Measurements from ENCODE around the gene RAPGEF4.
A peak's percentile ranks its signal among the peaks of the same experiment; 100 is the strongest.

The RAPGEF4 gene

GRCh38 chr2:173043476-173043875 is 307.8 kb downstream of the RAPGEF4 start:
- Histone ChIP-seq H3K27ac (replicated peaks; ENCODE audit: low read length) (no peak overlapping the region), H3K36me3 (replicated peaks in 1 of 2; ENCODE audit: control insufficient read depth in 2 of 2, insufficient read depth in 2 of 2, low read length in 2 of 2) (no peaks in the 10 kb centered on the region), H2BK5ac (ENCODE audit: low read length) (no peak overlapping the region), H3K4me3 (ENCODE audit: low read length in 2 of 2) (no peak overlapping the region), H3K4me1 (ENCODE audit: control insufficient read depth in 2 of 2, insufficient read depth in 1 of 2, low read depth in 1 of 2, low read length in 2 of 2) (peaks cover 0 to 2% of the 10 kb centered on the region in 2 donors), H3K4me2 (ENCODE audit: insufficient read depth, low read length, poor library complexity, severe bottlenecking) (no peak overlapping the region), H3K9ac (ENCODE audit: low read depth, low read length, poor library complexity) (no peak overlapping the region), H4K91ac (ENCODE audit: low read depth, low read length, poor library complexity) (no peak overlapping the region), H2BK12ac (ENCODE audit: low read length) (no peak overlapping the region), H3K4ac (ENCODE audit: low read length) (no peak overlapping the region), H3K14ac (ENCODE audit: low read length) (no peak overlapping the region), H3K23ac (ENCODE audit: low read depth, low read length, poor library complexity) (no peak overlapping the region), H2AK5ac (ENCODE audit: low read depth, low read length) (no peak overlapping the region), H3K9me3 (replicated peaks in 1 of 2; ENCODE audit: control insufficient read depth in 2 of 2, insufficient read depth in 1 of 2, low read depth in 1 of 2, low read length in 2 of 2) (no peaks in the 10 kb centered on the region), H3K79me1 (ENCODE audit: low read depth, low read length) (no peaks in the 10 kb centered on the region), H3K27me3 (ENCODE audit: control insufficient read depth in 3 of 3, insufficient read depth in 3 of 3, low read depth in 1 of 3, low read length in 3 of 3) (no peaks in the 10 kb centered on the region), H4K8ac (ENCODE audit: low read depth, low read length) (no peak overlapping the region), H2AFZ (ENCODE audit: low read length) (peak overlapping the region; percentile 41), H2BK120ac (ENCODE audit: low read depth, low read length) (no peak overlapping the region), H3K18ac (ENCODE audit: low read length) (peak overlapping the region; percentile 9), H2BK15ac (ENCODE audit: low read length) (no peak overlapping the region)
- WGBS, 2 donors (ENCODE audit: extremely low coverage in 2 of 2, insufficient read length in 2 of 2, insufficient replicate concordance in 1 of 2): no CpG with 5 or more reads among the region's 8 CpGs
- DNase-seq (ENCODE audit: low spot score): no peak

- no peak for DNase-seq (ENCODE audit: low spot score)
- Histone ChIP-seq H3K79me1 (ENCODE audit: low read depth, low read length) (no peaks in the 10 kb centered on the region), H3K27me3 (ENCODE audit: control insufficient read depth in 3 of 3, insufficient read depth in 3 of 3, low read depth in 1 of 3, low read length in 3 of 3) (no peaks in the 10 kb centered on the region), H2AFZ (ENCODE audit: low read length) (peak overlapping the region; percentile 41), H4K8ac (ENCODE audit: low read depth, low read length) (no peak overlapping the region), H3K36me3 (replicated peaks in 1 of 2; ENCODE audit: control insufficient read depth in 2 of 2, insufficient read depth in 2 of 2, low read length in 2 of 2) (no peaks in the 10 kb centered on the region), H2BK5ac (ENCODE audit: low read length) (no peak overlapping the region), H2BK120ac (ENCODE audit: low read depth, low read length) (no peak overlapping the region), H3K14ac (ENCODE audit: low read length) (no peak overlapping the region), H3K18ac (ENCODE audit: low read length) (no peak overlapping the region), H3K9me3 (replicated peaks in 1 of 2; ENCODE audit: control insufficient read depth in 2 of 2, insufficient read depth in 1 of 2, low read depth in 1 of 2, low read length in 2 of 2) (no peaks in the 10 kb centered on the region), H3K4me1 (ENCODE audit: control insufficient read depth in 2 of 2, insufficient read depth in 1 of 2, low read depth in 1 of 2, low read length in 2 of 2) (peaks cover 0 to 2% of the 10 kb centered on the region in 2 donors), H2BK15ac (ENCODE audit: low read length) (no peak overlapping the region), H3K9ac (ENCODE audit: low read depth, low read length, poor library complexity) (no peak overlapping the region), H3K4me3 (ENCODE audit: low read length in 2 of 2) (no peak overlapping the region), H2BK12ac (ENCODE audit: low read length) (no peak overlapping the region), H3K23ac (ENCODE audit: low read depth, low read length, poor library complexity) (no peak overlapping the region), H3K4me2 (ENCODE audit: insufficient read depth, low read length, poor library complexity, severe bottlenecking) (no peak overlapping the region), H2AK5ac (ENCODE audit: low read depth, low read length) (no peak overlapping the region), H3K4ac (ENCODE audit: low read length) (no peak overlapping the region), H4K91ac (ENCODE audit: low read depth, low read length, poor library complexity) (no peak overlapping the region), H3K27ac (replicated peaks; ENCODE audit: low read length) (no peak overlapping the region)
- WGBS, 2 donors (ENCODE audit: extremely low coverage in 2 of 2, insufficient read length in 2 of 2, insufficient replicate concordance in 1 of 2): no CpG with 5 or more reads among the region's 13 CpGs
These were observed 308.4 kb downstream of the RAPGEF4 start for GRCh38 chr2:173043897-173044519.

- WGBS, 2 donors (ENCODE audit: extremely low coverage in 2 of 2, insufficient read length in 2 of 2, insufficient replicate concordance in 1 of 2): no CpG with 5 or more reads among the region's 10 CpGs
- H3K27ac ChIP-seq (replicated peaks; ENCODE audit: low read length): no peak overlapping the region
These were observed 309.0 kb downstream of the RAPGEF4 start for GRCh38 chr2:173044686-173045085.

GRCh38 chr2:173045181-173045580 is 309.5 kb downstream of the RAPGEF4 start:
- Histone ChIP-seq H2BK12ac (ENCODE audit: low read length) (no peak overlapping the region), H2AFZ (ENCODE audit: low read length) (no peak overlapping the region), H3K9me3 (replicated peaks in 1 of 2; ENCODE audit: control insufficient read depth in 2 of 2, insufficient read depth in 1 of 2, low read depth in 1 of 2, low read length in 2 of 2) (no peaks in the 10 kb centered on the region), H3K23ac (ENCODE audit: low read depth, low read length, poor library complexity) (no peak overlapping the region), H2BK15ac (ENCODE audit: low read length) (no peak overlapping the region), H4K91ac (ENCODE audit: low read depth, low read length, poor library complexity) (no peak overlapping the region), H3K4me2 (ENCODE audit: insufficient read depth, low read length, poor library complexity, severe bottlenecking) (no peak overlapping the region), H3K9ac (ENCODE audit: low read depth, low read length, poor library complexity) (no peak overlapping the region), H3K4me3 (ENCODE audit: low read length in 2 of 2) (no peak overlapping the region), H3K14ac (ENCODE audit: low read length) (no peak overlapping the region), H3K27me3 (ENCODE audit: control insufficient read depth in 3 of 3, insufficient read depth in 3 of 3, low read depth in 1 of 3, low read length in 3 of 3) (no peaks in the 10 kb centered on the region), H3K79me1 (ENCODE audit: low read depth, low read length) (no peaks in the 10 kb centered on the region), H3K4me1 (ENCODE audit: control insufficient read depth in 2 of 2, insufficient read depth in 1 of 2, low read depth in 1 of 2, low read length in 2 of 2) (peaks cover 0 to 2% of the 10 kb centered on the region in 2 donors), H2BK120ac (ENCODE audit: low read depth, low read length) (no peak overlapping the region), H2BK5ac (ENCODE audit: low read length) (no peak overlapping the region), H3K4ac (ENCODE audit: low read length) (no peak overlapping the region), H3K18ac (ENCODE audit: low read length) (no peak overlapping the region), H3K36me3 (replicated peaks in 1 of 2; ENCODE audit: control insufficient read depth in 2 of 2, insufficient read depth in 2 of 2, low read length in 2 of 2) (no peaks in the 10 kb centered on the region), H2AK5ac (ENCODE audit: low read depth, low read length) (no peak overlapping the region), H4K8ac (ENCODE audit: low read depth, low read length) (no peak overlapping the region), H3K27ac (replicated peaks; ENCODE audit: low read length) (no peak overlapping the region)
- no CpG with 5 or more reads among the region's 2 CpGs for WGBS, 2 donors (ENCODE audit: extremely low coverage in 2 of 2, insufficient read length in 2 of 2, insufficient replicate concordance in 1 of 2)
- no peak for DNase-seq (ENCODE audit: low spot score)

More at GRCh38 chr2:173044686-173045085, 309.0 kb downstream of the RAPGEF4 start:
- H4K8ac ChIP-seq (ENCODE audit: low read depth, low read length): no peak overlapping the region
- no peak overlapping the region for H4K91ac ChIP-seq (ENCODE audit: low read depth, low read length, poor library complexity)
- H3K4ac ChIP-seq (ENCODE audit: low read length): no peak overlapping the region
- H3K4me2 ChIP-seq (ENCODE audit: insufficient read depth, low read length, poor library complexity, severe bottlenecking): no peak overlapping the region
- no peak for DNase-seq (ENCODE audit: low spot score)
- H3K27me3 ChIP-seq (ENCODE audit: control insufficient read depth in 3 of 3, insufficient read depth in 3 of 3, low read depth in 1 of 3, low read length in 3 of 3): no peaks in the 10 kb centered on the region
- no peak overlapping the region for H3K18ac ChIP-seq (ENCODE audit: low read length)
- H3K4me1 ChIP-seq (ENCODE audit: control insufficient read depth in 2 of 2, insufficient read depth in 1 of 2, low read depth in 1 of 2, low read length in 2 of 2): peaks cover 0 to 2% of the 10 kb centered on the region in 2 donors
- H3K14ac ChIP-seq (ENCODE audit: low read length): no peak overlapping the region
- H3K23ac ChIP-seq (ENCODE audit: low read depth, low read length, poor library complexity): no peak overlapping the region
- no peaks in the 10 kb centered on the region for H3K36me3 ChIP-seq (replicated peaks in 1 of 2; ENCODE audit: control insufficient read depth in 2 of 2, insufficient read depth in 2 of 2, low read length in 2 of 2)
- H3K9me3 ChIP-seq (replicated peaks in 1 of 2; ENCODE audit: control insufficient read depth in 2 of 2, insufficient read depth in 1 of 2, low read depth in 1 of 2, low read length in 2 of 2): no peaks in the 10 kb centered on the region
- no peak overlapping the region for H3K4me3 ChIP-seq (ENCODE audit: low read length in 2 of 2)
- no peak overlapping the region for H2BK5ac ChIP-seq (ENCODE audit: low read length)
- H3K79me1 ChIP-seq (ENCODE audit: low read depth, low read length): no peaks in the 10 kb centered on the region
- no peak overlapping the region for H2AK5ac ChIP-seq (ENCODE audit: low read depth, low read length)
- H2BK12ac ChIP-seq (ENCODE audit: low read length): no peak overlapping the region
- no peak overlapping the region for H2BK120ac ChIP-seq (ENCODE audit: low read depth, low read length)
- no peak overlapping the region for H2AFZ ChIP-seq (ENCODE audit: low read length)
- H2BK15ac ChIP-seq (ENCODE audit: low read length): no peak overlapping the region
- no peak overlapping the region for H3K9ac ChIP-seq (ENCODE audit: low read depth, low read length, poor library complexity)
